Ishikawa (cell line): ENCODE data around the gene DNAH7.

ENCODE experiments used
- CEBPB ChIP-seq: IDR thresholded peaks from 2 replicates; pipeline ENCODE4 v1.6.1; 2012
- CREB1 ChIP-seq: IDR thresholded peaks from 2 replicates; pipeline ENCODE4 v1.6.1; 2012; ENCODE audit warnings: low read depth
- EGR1 ChIP-seq: IDR thresholded peaks from 2 replicates; pipeline ENCODE4 v1.6.1; 2012
- EP300 ChIP-seq: IDR thresholded peaks from 2 replicates; pipeline ENCODE4 v1.6.1; 2012; ENCODE audit warnings: borderline replicate concordance
- FOXM1 ChIP-seq: IDR thresholded peaks from 2 replicates; pipeline ENCODE4 v1.6.1; 2012; ENCODE audit warnings: low read depth, borderline replicate concordance
- NFIC ChIP-seq: IDR thresholded peaks from 2 replicates; pipeline ENCODE4 v1.6.1; 2012
- RAD21 ChIP-seq: IDR thresholded peaks from 2 replicates; pipeline ENCODE4 v1.6.1; 2012; ENCODE audit warnings: low read depth
- TAF1 ChIP-seq: IDR thresholded peaks from 2 replicates; pipeline ENCODE4 v1.6.1; 2012; ENCODE audit warnings: low read depth, mild to moderate bottlenecking
- TCF12 ChIP-seq: IDR thresholded peaks from 2 replicates; pipeline ENCODE4 v1.6.1; 2012; ENCODE audit warnings: low read depth
- TEAD4 ChIP-seq: IDR thresholded peaks from 2 replicates; pipeline ENCODE4 v1.6.1; 2012
- YY1 ChIP-seq: IDR thresholded peaks from 2 replicates; pipeline ENCODE4 v1.6.1; 2012; ENCODE audit warnings: low read depth
- ZBTB7A ChIP-seq: IDR thresholded peaks from 2 replicates; pipeline ENCODE4 v1.6.1; 2012; ENCODE audit warnings: low read depth
- TF ChIP-seq, protein P1 (sequence below): IDR thresholded peaks from 2 replicates; pipeline ENCODE4 v1.6.1; 2012
- TF ChIP-seq, protein P2 (sequence below): IDR thresholded peaks from 2 replicates; pipeline ENCODE4 v1.6.1; 2012; ENCODE audit warnings: low read depth, mild to moderate bottlenecking
- TF ChIP-seq, protein P3 (sequence below): IDR thresholded peaks from 2 replicates; pipeline ENCODE4 v1.6.1; 2012

Gene DNAH7

DNA sequence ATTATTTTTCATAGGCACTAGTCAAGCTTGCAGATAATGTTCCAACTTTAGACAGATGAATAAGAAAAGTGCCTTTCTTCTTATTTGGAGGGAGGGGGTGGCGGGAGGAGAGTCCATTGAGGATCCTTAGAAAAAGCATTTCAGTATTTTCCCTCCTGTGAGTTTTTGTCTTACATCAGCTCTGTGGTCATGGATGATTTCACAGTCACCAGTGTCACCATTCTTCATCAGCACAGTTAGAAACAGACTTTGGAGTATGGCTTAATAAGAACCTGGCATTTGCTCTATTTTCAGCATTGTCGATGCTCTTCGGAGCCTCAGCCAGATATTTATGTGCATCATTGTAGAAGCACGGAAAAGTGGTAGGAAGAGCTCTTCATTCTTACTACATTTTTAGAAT is 341.5 kb downstream of the DNAH7 start:
- no peak for TF ChIP-seq NFIC

DNA sequence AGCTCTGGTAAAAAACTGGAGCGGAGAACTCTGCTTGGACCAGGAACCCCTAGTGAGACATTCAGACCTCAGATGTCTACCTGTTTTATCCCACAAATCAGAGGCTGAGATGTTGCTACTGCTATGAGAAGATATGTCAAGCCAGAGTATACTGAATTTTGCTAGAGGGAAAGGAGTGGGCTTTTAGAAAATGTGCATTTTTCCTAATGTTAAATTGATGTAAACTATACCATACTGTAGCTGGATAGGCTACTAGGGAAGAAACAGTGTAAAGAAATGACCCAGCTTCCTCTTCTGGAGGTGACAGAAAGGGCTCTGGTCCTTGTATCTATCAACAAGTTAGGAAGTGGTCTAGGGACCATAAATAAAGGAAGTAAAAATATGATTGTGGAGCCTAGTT is 346.6 kb downstream of the DNAH7 start:
- TF ChIP-seq, protein P1, sequence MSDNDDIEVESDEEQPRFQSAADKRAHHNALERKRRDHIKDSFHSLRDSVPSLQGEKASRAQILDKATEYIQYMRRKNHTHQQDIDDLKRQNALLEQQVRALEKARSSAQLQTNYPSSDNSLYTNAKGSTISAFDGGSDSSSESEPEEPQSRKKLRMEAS = no peak
- TF ChIP-seq EP300 = no peak
- TF ChIP-seq CREB1 = no peak
- TF ChIP-seq TAF1 = no peak
- TF ChIP-seq, protein P2, sequence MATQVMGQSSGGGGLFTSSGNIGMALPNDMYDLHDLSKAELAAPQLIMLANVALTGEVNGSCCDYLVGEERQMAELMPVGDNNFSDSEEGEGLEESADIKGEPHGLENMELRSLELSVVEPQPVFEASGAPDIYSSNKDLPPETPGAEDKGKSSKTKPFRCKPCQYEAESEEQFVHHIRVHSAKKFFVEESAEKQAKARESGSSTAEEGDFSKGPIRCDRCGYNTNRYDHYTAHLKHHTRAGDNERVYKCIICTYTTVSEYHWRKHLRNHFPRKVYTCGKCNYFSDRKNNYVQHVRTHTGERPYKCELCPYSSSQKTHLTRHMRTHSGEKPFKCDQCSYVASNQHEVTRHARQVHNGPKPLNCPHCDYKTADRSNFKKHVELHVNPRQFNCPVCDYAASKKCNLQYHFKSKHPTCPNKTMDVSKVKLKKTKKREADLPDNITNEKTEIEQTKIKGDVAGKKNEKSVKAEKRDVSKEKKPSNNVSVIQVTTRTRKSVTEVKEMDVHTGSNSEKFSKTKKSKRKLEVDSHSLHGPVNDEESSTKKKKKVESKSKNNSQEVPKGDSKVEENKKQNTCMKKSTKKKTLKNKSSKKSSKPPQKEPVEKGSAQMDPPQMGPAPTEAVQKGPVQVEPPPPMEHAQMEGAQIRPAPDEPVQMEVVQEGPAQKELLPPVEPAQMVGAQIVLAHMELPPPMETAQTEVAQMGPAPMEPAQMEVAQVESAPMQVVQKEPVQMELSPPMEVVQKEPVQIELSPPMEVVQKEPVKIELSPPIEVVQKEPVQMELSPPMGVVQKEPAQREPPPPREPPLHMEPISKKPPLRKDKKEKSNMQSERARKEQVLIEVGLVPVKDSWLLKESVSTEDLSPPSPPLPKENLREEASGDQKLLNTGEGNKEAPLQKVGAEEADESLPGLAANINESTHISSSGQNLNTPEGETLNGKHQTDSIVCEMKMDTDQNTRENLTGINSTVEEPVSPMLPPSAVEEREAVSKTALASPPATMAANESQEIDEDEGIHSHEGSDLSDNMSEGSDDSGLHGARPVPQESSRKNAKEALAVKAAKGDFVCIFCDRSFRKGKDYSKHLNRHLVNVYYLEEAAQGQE = no peak
- TF ChIP-seq FOXM1 = no peak
- TF ChIP-seq, protein P3, sequence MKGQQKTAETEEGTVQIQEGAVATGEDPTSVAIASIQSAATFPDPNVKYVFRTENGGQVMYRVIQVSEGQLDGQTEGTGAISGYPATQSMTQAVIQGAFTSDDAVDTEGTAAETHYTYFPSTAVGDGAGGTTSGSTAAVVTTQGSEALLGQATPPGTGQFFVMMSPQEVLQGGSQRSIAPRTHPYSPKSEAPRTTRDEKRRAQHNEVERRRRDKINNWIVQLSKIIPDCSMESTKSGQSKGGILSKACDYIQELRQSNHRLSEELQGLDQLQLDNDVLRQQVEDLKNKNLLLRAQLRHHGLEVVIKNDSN = no peak
- no peak for TF ChIP-seq NFIC
- no peak for TF ChIP-seq RAD21
- no peak for TF ChIP-seq YY1
- no peak for TF ChIP-seq CEBPB
- TF ChIP-seq EGR1 = no peak
- no peak for TF ChIP-seq TCF12
- no peak for TF ChIP-seq TEAD4
- no peak for TF ChIP-seq ZBTB7A

DNA sequence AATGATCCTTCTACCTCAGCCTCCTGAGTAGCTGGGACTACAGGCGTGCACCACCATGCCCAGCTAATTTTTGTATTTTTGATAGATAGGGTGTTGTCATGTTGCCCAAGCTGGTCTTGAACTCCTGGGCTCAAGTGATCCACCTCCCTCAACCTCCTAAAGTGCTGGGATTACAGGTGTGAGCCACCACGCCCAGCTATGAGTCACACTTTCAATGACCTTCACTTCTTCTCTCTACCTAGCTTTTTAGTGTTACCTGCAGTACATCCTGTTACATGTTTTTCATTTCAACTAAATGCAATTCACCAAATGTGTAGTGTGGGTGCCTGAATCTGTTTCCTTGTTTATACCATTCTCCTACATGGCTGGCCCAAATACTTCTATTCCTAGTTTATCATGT is 347.6 kb downstream of the DNAH7 start:
- no peak for TF ChIP-seq NFIC
- TF ChIP-seq RAD21 = no peak
- TF ChIP-seq TEAD4 = no peak
- TF ChIP-seq, protein P1 = no peak
- no peak for TF ChIP-seq ZBTB7A
- no peak for TF ChIP-seq FOXM1
- TF ChIP-seq TCF12 = no peak
- TF ChIP-seq, protein P2 = no peak
- no peak for TF ChIP-seq TAF1
- no peak for TF ChIP-seq CEBPB
- no peak for TF ChIP-seq CREB1
- TF ChIP-seq EGR1 = no peak
- TF ChIP-seq, protein P3 = no peak
- no peak for TF ChIP-seq YY1

DNA sequence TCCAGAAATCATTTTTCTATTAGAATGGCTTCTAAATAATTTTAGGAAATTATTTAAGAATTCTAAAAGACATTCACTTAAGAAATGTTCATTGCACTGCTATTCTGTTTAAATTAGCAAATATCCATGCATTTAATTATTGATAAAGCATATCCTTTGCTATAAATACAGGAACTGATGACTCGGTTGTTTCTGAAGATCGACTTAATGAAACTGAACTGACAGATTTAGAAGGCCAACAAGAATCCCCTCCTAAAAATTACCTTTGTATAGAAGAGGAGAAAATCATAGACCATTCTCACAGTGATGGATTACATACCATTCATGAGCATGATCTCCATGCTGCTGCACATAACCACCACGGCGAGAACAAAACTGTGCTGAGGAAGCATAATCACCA is 352.2 kb downstream of the DNAH7 start:
- TF ChIP-seq, protein P2 = no peak
- TF ChIP-seq TCF12 (no peak), TAF1 (no peak), EGR1 (no peak), TEAD4 (no peak), EP300 (no peak)
- TF ChIP-seq, protein P1 = no peak

DNA sequence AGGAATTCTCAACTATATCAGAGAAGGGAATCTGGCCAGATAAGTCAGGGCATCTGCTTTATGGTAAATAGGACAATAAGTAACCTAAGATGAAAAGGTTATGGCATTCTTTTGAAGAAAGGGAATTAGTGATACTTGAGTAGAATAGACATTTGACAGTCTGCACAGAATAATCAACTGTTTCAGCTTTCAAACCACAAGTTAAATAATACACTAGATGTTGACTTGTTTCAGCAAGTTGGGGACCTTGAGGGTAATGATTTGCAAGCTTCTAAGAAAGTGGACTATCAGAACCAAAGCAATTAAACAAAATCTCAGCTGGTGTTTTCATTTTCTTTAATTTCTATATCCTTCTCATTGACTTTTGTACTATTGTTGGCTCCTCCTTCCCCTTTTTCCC is 357.2 kb downstream of the DNAH7 start:
- no peak for TF ChIP-seq TEAD4
